K562 treated with DMSO at 1 percent for 48 hours (cell line): ENCODE data around the gene CDKN2B-AS1. TPM values are rescaled to one million over a fixed set of nuclear protein-coding genes. Genes with fewer than 3 reads are reported as not detected.

ENCODE experiments used
- total RNA-seq: library from RNA; unstranded; fragments of 300-600 nt; gene quantifications from 2 replicates; pipeline ENCODE4 v1.2.3, GENCODE V29; 2022; ENCODE audit warnings: low replicate concordance; ENCODE audit errors: extremely low read depth

The CDKN2B-AS1 gene
- not detected in 2 replicates for total RNA-seq

DNA sequence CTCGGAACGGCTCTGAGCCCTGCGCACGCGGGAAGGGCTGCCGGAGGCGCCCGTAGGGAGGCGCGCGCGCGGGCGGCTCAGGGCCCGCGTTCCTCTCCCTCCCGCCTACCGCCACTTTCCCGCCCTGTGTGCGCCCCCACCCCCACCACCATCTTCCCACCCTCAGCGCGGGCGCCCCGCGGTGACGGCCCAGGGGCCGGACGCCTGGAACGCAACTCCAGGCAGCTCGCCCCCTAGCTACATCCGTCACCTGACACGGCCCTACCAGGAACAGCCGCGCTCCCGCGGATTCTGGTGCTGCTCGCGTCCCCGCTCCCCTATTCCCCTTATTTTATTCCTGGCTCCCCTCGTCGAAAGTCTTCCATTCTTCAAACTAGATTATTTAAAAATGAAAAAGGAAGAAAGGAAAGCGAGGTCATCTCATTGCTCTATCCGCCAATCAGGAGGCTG, at the start of gene CDKN2B-AS1:
Gene CDKN2B-AS1 (plus strand): TSS at position 236 of the 450 bp plus-strand sequence.

DNA sequence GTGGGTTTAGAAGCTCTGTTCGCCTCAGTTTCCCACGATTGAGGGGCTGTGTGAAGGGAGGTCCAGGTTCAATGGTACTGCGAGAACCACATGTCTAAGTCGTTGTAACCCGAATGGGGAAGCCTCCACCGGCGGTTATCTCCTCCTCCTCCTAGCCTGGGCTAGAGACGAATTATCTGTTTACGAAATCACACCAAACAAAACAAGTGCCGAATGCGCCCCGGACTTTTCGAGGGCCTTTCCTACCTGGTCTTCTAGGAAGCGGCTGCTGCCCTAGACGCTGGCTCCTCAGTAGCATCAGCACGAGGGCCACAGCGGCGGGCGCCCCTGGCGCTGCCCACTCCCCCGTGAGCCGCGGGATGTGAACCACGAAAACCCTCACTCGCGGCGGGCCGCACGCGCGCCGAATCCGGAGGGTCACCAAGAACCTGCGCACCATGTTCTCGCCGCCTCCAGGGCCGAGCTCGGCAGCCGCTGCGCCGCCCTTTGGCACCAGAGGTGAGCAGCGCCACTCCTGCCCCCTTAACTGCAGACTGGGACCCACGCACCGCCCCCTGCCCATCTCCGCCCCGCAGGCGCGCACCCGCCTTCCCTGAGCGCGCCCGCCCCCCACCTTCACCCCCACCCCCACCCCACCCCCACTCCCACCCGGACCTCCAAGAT, 567 bp upstream of the CDKN2B-AS1 start, which contains the start of gene CDKN2A:
Gene CDKN2A (minus strand): TSS at position 500 of the 663 bp plus-strand sequence.

DNA sequence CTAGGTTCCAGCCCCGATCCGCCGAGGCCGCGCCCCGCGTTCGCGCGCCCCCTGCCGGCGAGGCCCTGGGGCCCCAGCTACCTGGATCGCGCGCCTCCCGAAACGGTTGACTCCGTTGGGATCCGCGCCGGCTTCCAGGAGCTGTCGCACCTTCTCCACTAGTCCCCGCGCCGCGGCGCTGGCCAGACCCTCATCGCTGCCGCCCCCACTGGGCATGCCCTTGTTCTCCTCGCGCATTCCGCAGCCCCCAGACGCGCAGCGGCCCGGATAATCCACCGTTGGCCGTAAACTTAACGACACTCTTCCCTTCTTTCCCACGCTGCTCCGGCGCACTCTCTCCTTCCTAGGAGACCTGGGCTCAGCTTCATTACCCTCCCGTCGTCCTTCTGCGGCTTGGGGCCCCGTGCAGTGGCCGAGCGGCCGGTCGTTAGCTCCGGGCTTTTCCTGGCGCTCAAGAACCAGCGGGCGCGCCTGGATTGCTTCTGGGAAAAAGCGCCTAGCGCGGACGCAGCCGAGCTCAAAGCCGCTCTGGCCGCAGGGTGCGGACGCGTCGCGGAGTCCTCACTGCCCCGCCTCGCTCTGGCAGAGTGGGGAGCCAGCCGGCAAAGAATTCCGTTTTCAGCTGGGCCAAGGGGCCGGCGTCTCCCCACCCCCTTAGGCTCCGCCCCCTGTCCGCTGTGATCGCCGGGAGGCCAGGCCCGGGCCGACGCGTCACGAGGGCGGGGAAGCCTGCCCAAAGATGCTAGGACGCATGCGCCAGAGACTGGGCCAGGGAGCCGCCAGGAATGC, 14.3 kb downstream of the CDKN2B-AS1 start, which contains the start of gene CDKN2B:
Gene CDKN2B (minus strand): TSS at position 589 of the 789 bp plus-strand sequence. CDS start 352 bp downstream, at position 237.

Other genes with a start within 250 kb of the CDKN2B-AS1 start
- gene MTAP, start 192.2 kb upstream of the CDKN2B-AS1 start, total RNA-seq: not detected in 2 replicates
- gene CDKN2A, start 399 bp upstream of the CDKN2B-AS1 start, total RNA-seq: not detected in 2 replicates
- gene CDKN2B, start 14.5 kb downstream of the CDKN2B-AS1 start, total RNA-seq: not detected in 2 replicates